NT2/D1 (cell line): ENCODE measurements around the gene GID8.

ENCODE experiments used
- DNase-seq: peaks from one replicate; pipeline ENCODE4 v3.0.0-alpha.2; 2011; ENCODE audit warnings: low read depth, low spot score
- H3K27me3 ChIP-seq: 2 replicates; pipeline ENCODE4 v1.6.0; 2011; ENCODE audit warnings: mild to moderate bottlenecking; ENCODE audit not compliant: insufficient read length, insufficient read depth
- H3K36me3 ChIP-seq: 2 replicates; pipeline ENCODE4 v1.6.1; 2011; ENCODE audit warnings: mild to moderate bottlenecking, low read length, mixed read lengths; ENCODE audit not compliant: insufficient read depth, insufficient read length
- H3K4me1 ChIP-seq: 2 replicates; pipeline ENCODE4 v1.5.1; 2011; ENCODE audit not compliant: insufficient read depth, insufficient read length
- H3K4me3 ChIP-seq: 2 replicates; pipeline ENCODE4 v1.5.1; 2011; ENCODE audit warnings: low read depth; ENCODE audit not compliant: insufficient read length
- H3K9ac ChIP-seq: 2 replicates; pipeline ENCODE4 v1.6.0; 2011; ENCODE audit warnings: low read depth; ENCODE audit not compliant: insufficient read length
- H3K9me3 ChIP-seq: 2 replicates; pipeline ENCODE4 v1.5.1; 2011; ENCODE audit warnings: mild to moderate bottlenecking, low read length; ENCODE audit not compliant: insufficient read depth
- SUZ12 ChIP-seq: IDR thresholded peaks from 2 replicates; pipeline ENCODE4 v1.6.1; 2011; ENCODE audit not compliant: insufficient read length, insufficient read depth; ENCODE audit errors: extremely low read depth
- YY1 ChIP-seq: IDR thresholded peaks from 2 replicates; pipeline ENCODE4 v1.6.1; 2011; ENCODE audit not compliant: insufficient read length, insufficient read depth
- ZNF274 ChIP-seq: IDR thresholded peaks from 2 replicates; pipeline ENCODE4 v1.6.1; 2011; ENCODE audit warnings: mild to moderate bottlenecking, low read depth, low read length

Gene GID8

DNA sequence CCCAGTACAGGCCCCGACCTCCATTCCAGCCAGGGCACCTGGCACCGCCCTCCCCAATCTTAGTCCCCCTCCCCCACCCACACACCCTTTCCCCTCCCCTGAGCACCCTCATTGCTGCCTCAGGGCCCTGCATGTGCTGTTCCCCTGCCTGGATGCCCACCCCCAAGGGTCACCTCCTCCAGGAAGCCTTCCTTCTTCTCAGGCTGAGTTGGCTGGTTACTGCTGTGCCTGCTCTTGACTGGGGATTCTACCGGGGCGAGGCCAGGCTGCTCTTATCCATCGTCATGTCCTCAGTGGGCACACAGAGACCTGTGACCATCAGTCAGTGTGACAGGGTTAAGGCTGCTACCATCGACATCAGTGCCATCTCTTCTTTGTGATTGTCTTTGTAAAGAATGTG lies 45.3 kb downstream of the GID8 start:
- Histone ChIP-seq H3K4me1 (peaks cover 35% of the 10 kb centered on the region), H3K27me3 (peaks cover 6% of the 10 kb centered on the region), H3K9ac (no peak overlapping the region), H3K36me3 (no peaks in the 10 kb centered on the region), H3K9me3 (no peaks in the 10 kb centered on the region), H3K4me3 (no peak overlapping the region)
- DNase-seq = no peak
- TF ChIP-seq YY1 = no peak
- no peak for TF ChIP-seq SUZ12
- no peak for TF ChIP-seq ZNF274

DNA sequence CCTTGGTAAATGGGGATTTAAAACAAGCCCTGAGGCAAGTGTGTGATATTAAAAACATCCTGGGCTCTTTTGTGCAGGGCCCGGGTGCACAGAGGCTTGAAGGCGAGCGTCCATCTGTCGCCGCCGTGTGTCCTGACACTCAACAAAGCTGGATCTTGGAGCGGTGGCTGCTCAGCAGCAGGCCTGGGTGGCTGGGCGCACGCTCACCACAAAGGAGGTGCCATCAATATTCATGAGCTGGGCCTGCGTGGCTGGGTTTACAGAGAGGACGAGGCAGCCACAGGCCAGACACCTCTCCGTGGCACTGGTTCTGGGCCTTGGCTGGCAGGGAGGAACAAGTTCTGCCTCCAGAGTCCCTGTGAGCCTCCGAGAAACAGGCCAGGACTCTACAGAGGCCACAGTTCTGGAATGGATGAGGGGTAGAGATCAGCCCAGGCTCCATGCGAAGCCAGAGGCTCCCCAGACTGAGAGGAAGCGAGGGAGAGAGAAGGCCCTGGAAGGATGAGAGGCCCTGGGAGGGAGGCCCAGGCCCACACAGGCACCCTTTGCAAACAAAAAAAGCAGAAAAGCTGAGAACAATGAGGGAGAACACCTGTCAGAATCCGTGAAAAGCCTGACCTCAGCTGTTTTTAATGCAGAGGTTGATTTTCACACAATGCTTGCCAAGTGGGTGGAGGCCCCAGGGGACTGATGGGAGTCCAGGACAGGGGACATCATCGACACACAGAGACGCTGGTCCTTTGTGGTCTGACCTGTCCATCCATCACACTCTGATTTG lies 46.9 kb downstream of the GID8 start:
- Histone ChIP-seq H3K27me3 (peaks cover 4% of the 10 kb centered on the region), H3K4me3 (no peak overlapping the region), H3K4me1 (peaks cover 30% of the 10 kb centered on the region), H3K9ac (no peak overlapping the region), H3K9me3 (no peaks in the 10 kb centered on the region), H3K36me3 (no peaks in the 10 kb centered on the region)
- no peak for DNase-seq
- TF ChIP-seq ZNF274 = no peak
- TF ChIP-seq SUZ12 = no peak
- TF ChIP-seq YY1 = no peak

DNA sequence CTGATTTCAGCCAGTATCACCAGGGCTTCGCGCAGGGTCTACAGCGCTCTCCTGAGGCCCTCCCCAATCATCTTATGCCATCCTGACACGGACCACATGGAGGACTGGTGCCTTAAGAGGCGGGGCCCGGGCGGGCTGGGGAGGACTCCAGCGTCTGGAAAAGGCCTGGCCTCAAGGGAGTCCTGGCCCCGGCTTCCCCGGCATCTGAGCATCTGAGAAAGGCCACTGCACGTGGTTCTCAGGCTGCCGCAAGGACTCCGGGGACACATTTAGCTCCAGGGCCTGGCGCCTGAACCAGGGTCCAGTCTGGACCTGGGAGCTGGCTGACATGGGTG lies 47.5 kb downstream of the GID8 start:
- peaks cover 28% of the 10 kb centered on the region for H3K4me1 ChIP-seq
- peaks cover 2% of the 10 kb centered on the region for H3K27me3 ChIP-seq
- TF ChIP-seq SUZ12 = no peak
- no peak for TF ChIP-seq YY1

DNA sequence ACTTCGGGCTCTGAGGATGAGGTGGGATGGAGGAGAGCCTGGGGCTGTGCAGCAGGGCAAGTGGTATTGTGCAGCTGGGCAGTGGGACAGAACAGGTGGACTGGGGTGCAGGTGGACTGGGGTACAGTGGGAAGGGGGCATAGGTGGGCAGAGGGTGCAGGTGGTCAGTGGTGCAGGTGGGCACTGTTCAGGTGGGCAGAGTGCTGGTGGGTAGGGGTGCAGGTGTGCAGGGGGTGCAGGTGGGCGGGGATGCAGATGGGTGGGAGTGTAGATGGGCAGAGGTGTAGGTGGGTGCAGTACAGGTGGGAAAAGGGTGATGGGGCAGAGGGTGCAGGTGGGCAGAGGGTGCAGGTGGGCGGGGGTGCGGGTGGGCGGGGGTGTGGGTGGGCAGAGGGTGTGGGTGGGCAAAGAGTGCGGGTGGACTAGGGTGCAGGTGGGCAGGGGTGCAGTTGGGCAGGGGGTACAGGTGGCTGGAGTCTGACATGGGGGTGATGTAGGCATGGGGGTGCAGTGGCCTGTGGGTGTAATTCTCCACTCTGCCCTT lies 48.4 kb downstream of the GID8 start:
- DNase-seq = no peak
- Histone ChIP-seq H3K9me3 (no peaks in the 10 kb centered on the region), H3K4me1 (peaks cover 30% of the 10 kb centered on the region), H3K36me3 (no peaks in the 10 kb centered on the region), H3K27me3 (no peaks in the 10 kb centered on the region), H3K4me3 (no peak overlapping the region), H3K9ac (no peak overlapping the region)
- TF ChIP-seq YY1 = no peak

More for the DNA sequence above, 47.5 kb downstream of the GID8 start:
- no peaks in the 10 kb centered on the region for H3K9me3 ChIP-seq
- H3K36me3 ChIP-seq = no peaks in the 10 kb centered on the region
- no peak for DNase-seq
- no peak overlapping the region for H3K4me3 ChIP-seq
- H3K9ac ChIP-seq = no peak overlapping the region

DNA sequence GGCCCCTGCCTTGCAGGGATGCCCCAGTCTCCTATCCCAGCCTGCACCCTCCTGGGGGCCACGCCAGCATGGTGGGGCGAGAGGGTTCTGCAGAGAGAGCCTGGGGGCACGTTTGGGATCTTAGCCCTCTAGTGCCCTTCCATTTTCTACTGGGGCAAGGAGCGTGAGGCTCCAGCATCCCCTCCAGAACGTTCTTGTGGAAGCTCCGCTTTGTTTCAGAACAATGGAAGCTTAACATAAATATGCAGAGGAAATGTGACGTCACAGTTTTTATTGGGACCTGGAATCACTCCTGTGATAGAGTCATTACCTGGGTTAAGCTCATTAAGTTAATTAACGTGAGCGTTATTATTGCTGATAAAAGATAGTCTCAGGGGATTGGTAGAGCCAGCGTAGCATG lies 49.2 kb downstream of the GID8 start:
- H3K27me3 ChIP-seq = no peaks in the 10 kb centered on the region
- no peak for DNase-seq
- H3K4me3 ChIP-seq = no peak overlapping the region
- no peaks in the 10 kb centered on the region for H3K9me3 ChIP-seq
- H3K9ac ChIP-seq = no peak overlapping the region
- H3K4me1 ChIP-seq = peaks cover 29% of the 10 kb centered on the region
- TF ChIP-seq ZNF274 (no peak), YY1 (no peak), SUZ12 (no peak)
- H3K36me3 ChIP-seq = no peaks in the 10 kb centered on the region

DNA sequence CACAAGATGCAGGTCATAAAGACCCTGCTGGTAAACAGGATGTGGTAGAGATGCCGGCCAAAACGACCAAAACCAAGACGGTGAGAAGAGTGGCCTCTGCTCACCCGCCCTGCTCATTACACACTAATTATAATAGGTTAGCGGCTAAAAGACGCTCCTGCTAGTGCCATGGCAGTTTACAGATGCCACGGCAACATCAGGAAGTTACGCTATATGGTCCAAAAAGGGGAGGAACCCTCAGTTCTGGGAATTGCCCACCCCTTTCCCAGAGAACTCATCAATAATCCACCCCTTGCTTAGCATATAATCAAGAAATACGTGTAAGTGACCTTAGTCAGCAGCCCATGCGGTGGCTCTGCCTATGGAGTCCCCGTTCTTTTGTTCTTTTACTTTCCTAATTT lies 51.3 kb downstream of the GID8 start:
- Histone ChIP-seq H3K4me3 (no peak overlapping the region), H3K36me3 (no peaks in the 10 kb centered on the region), H3K9me3 (no peaks in the 10 kb centered on the region), H3K4me1 (peaks cover 17% of the 10 kb centered on the region), H3K9ac (no peak overlapping the region), H3K27me3 (peaks cover 2% of the 10 kb centered on the region)
- no peak for DNase-seq
- TF ChIP-seq YY1 (no peak), SUZ12 (no peak), ZNF274 (no peak)

DNA sequence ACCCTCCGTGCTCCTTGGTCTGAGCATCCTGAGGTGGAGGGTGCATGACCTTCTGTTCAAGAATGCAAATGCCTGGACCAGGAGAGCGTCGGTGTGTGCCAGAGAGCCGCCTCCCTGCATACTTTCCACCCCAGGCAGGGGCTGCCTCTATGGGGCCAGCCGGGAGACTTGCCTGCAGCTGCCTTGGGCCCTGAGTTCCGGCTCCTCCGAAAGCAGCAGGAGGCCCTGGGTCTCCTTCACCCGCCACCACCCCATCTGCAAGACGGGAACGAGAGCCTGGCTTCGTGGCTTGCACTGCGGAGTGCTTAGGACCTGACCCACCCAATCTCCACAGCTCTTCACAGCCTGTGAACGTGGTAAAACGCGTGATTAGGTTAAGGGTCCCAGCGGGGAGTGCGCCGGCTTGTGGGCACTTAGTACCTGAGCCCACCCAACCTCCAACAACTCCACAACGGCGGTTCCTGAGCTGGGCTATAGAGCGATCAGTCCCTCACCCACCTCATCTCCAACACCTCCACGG lies 52.4 kb downstream of the GID8 start:
- H3K9me3 ChIP-seq = no peaks in the 10 kb centered on the region
- TF ChIP-seq ZNF274 (no peak), SUZ12 (no peak), YY1 (no peak)
- H3K27me3 ChIP-seq = peaks cover 2% of the 10 kb centered on the region
- no peak overlapping the region for H3K4me3 ChIP-seq
- DNase-seq = no peak
- no peaks in the 10 kb centered on the region for H3K36me3 ChIP-seq
- peaks cover 23% of the 10 kb centered on the region for H3K4me1 ChIP-seq
- H3K9ac ChIP-seq = no peak overlapping the region
